WERI-Rb-1 (cell line): ENCODE measurements around the gene MYOZ3.
A peak's percentile ranks its signal among the peaks of the same experiment; 100 is the strongest.

Experiments
- DNase-seq: peaks from one replicate; pipeline ENCODE4 v3.0.0-alpha.2; 2020
- H3K27ac ChIP-seq: fragments of 250-450 bp; sonication (Bioruptor Pico); 2 replicates; pipeline ENCODE4 v1.5.1; 2020; ENCODE audit warnings: mild to moderate bottlenecking, moderate library complexity
- H3K27me3 ChIP-seq: fragments of 250-450 bp; sonication (Bioruptor Pico); 2 replicates; pipeline ENCODE4 v1.5.1; 2021; ENCODE audit warnings: mild to moderate bottlenecking, low read depth, moderate library complexity; ENCODE audit not compliant: insufficient read depth, severe bottlenecking
- H3K36me3 ChIP-seq: fragments of 250-450 bp; sonication (Bioruptor Pico); 2 replicates; pipeline ENCODE4 v1.5.1; 2020; ENCODE audit warnings: mild to moderate bottlenecking, moderate library complexity
- H3K4me3 ChIP-seq: 2 replicates; pipeline ENCODE4 v1.5.1; 2011; ENCODE audit warnings: low read depth, mild to moderate bottlenecking, control low read depth, low read length
- H3K9me3 ChIP-seq: fragments of 250-450 bp; sonication (Bioruptor Pico); 2 replicates; pipeline ENCODE4 v1.5.1; 2021; ENCODE audit warnings: mild to moderate bottlenecking, moderate library complexity; ENCODE audit not compliant: severe bottlenecking
- CTCF ChIP-seq: IDR thresholded peaks from 2 replicates; pipeline ENCODE4 v1.5.1; 2011; ENCODE audit warnings: low read depth, mild to moderate bottlenecking, control low read depth, inconsistent platforms, low read length

The MYOZ3 gene

DNA sequence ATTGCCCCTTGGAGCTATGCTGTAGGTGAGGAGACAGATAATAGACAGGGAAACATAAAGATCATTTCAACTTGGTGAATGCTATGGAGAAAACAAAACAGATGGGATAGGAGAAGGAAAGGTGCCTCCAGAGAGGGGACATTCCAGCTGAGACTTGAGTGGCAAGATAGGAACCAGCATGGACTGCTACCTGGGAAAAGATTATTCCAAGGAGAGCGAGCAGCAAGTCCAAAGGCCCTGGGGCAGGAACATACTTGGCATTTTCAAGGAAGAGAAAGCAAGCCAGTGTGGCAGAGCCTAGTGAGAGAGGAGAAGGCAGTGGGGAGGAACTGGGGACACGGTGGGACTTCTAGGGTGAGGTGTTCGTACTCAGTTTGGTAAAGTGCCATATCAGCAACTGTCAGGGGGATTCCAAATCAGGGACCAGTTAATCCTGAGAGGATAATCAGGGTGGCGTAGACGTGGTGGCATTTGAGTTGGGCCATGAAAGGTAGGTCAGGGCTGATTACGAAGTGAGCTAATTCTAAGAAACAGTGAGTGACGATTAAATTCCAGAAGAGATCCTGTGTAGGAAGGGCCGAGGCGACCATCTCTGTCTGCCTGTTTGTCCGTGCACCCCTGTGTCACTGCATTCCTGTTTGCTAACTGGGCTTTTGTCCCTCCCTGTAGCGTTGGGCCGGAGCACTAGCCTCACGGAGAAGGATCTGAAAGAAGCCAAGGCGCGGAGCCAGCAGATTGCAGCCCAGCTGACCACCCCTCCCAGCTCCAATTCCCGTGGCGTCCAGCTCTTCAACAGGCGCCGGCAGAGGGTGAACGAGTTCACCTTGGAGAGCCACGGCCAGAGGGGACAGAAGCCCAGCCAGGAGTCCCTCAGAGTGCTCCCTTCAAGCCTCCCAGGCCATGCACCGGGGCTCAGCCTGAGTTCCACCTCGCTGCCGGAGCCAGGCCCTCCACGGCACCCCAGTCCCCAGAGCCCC lies 13.5 kb upstream of the MYOZ3 start:
- no peaks in the 10 kb centered on the region for H3K9me3 ChIP-seq
- no peaks in the 10 kb centered on the region for H3K27me3 ChIP-seq
- H3K4me3 ChIP-seq, result no peak overlapping the region
- TF ChIP-seq CTCF, result peak; percentile 19; the same call in 1 of the 2 replicates
- peak; percentile 55 for DNase-seq
- no peak overlapping the region for H3K27ac ChIP-seq
- H3K36me3 ChIP-seq, result no peaks in the 10 kb centered on the region

GRCh38 chr5:150648294-150649107 lies 12.6 kb upstream of the MYOZ3 start:
- Histone ChIP-seq H3K36me3 (no peaks in the 10 kb centered on the region), H3K4me3 (no peak overlapping the region), H3K27ac (no peak overlapping the region), H3K9me3 (no peaks in the 10 kb centered on the region), H3K27me3 (no peaks in the 10 kb centered on the region)
- no peak for DNase-seq
- no peak for TF ChIP-seq CTCF

- H3K27me3 ChIP-seq, result no peaks in the 10 kb centered on the region
- no peak overlapping the region for H3K4me3 ChIP-seq
- TF ChIP-seq CTCF, result no peak
- no peak for DNase-seq
- no peaks in the 10 kb centered on the region for H3K36me3 ChIP-seq
- H3K27ac ChIP-seq, result no peak overlapping the region
- no peaks in the 10 kb centered on the region for H3K9me3 ChIP-seq
Measured at GRCh38 chr5:150649108-150650020, 11.7 kb upstream of the MYOZ3 start.

DNA sequence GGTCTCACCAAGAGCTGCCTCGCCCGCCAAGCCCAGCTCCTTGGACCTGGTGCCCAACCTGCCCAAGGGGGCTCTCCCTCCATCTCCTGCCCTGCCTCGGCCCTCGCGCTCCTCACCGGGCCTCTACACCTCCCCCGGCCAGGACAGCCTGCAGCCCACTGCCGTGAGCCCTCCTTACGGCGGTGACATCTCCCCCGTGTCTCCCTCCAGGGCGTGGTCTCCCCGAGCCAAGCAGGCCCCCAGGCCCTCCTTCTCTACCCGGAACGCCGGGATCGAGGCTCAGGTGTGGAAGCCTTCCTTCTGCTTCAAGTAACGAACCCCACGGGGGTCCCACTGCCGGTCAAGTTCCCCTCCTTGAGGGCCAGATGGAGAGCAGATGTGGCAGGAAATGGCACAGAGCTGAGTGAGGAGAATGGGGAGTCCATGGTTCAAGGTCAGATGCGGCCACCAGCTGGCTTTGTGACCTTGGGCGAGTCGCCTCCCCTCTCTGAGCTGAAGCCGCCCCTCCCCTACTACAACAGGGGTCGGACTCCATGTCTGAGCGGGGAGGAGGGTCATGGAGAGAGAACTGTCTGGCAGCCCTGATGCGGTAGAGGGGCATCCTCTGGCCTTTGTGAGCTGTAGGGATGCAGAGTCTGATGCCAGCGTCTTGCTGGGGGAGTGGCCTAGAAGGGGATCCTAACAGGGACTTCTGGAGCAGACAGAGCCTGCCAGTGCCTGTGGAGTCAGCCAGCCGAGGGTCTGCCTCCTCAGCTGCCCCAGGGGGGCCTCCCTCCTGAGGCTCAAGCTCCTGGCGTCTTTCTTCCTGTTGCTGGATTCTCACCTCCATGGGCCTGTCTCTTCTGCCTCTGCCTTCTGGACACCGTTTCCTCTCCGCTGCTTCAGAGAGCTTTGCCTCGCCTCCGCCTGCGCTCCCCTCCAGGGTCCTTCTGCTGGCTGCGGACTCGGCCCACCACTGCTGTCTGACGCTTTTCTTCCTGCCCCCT lies 10.7 kb upstream of the MYOZ3 start:
- Histone ChIP-seq H3K27me3 (no peaks in the 10 kb centered on the region), H3K36me3 (no peaks in the 10 kb centered on the region), H3K4me3 (no peak overlapping the region), H3K9me3 (no peaks in the 10 kb centered on the region), H3K27ac (no peak overlapping the region)
- TF ChIP-seq CTCF, result no peak
- no peak for DNase-seq
